ENCODE results near the gene SCO2.

DNA sequence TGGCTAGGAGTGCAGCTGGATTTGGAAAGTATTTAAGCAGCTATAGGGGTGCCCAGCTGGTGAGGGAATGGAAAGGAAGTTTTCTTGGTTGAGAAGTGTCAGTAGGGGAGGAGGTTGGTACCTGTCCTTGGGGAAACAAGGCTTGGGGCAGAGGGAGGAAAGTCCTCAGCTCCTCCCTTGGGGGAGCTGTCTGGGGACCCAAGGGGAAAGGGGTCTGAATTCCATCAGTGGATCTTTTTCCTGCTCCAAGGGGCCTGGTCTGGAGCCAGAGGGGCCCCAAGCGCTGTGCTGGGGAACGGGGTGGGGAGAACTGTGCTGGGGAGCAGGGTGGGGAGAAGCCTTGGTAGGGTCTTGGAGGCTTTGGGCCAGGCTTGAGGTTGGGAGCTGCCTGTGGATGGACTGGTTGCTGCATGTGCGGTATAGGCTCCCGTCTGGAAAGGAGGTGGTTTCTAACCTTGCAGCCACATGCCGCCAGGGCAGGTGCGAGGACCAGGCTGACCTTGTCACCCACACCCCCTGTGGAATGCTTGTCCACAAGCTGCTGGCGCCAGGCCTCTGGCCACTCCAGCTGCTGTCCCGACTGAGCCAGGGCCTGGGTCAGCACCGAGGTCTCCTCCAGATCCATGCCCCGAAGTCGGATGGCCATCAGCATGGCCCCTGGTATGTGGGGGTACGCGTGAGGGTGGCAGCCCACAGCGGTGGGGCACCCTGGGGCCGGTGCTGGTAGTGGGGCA is 3.5 kb upstream of the SCO2 start:
- TF ChIP-seq POLR2A (IDR thresholded peaks at IDR 0.05; ENCODE audit: low read depth, low read length) (no peak), YY1 (IDR thresholded peaks at IDR 0.05; ENCODE audit: low read depth, low read length) (no peak), ZNF217 (IDR thresholded peaks at IDR 0.05) (no peak), GABPA (IDR thresholded peaks at IDR 0.05; ENCODE audit: low read depth) (no peak), ATF3 (IDR thresholded peaks at IDR 0.05; ENCODE audit: borderline replicate concordance, extremely low read depth, low read depth, low read length) (no peak), JUNB (IDR thresholded peaks at IDR 0.05) (no peak)
- TF ChIP-seq, protein P1, sequence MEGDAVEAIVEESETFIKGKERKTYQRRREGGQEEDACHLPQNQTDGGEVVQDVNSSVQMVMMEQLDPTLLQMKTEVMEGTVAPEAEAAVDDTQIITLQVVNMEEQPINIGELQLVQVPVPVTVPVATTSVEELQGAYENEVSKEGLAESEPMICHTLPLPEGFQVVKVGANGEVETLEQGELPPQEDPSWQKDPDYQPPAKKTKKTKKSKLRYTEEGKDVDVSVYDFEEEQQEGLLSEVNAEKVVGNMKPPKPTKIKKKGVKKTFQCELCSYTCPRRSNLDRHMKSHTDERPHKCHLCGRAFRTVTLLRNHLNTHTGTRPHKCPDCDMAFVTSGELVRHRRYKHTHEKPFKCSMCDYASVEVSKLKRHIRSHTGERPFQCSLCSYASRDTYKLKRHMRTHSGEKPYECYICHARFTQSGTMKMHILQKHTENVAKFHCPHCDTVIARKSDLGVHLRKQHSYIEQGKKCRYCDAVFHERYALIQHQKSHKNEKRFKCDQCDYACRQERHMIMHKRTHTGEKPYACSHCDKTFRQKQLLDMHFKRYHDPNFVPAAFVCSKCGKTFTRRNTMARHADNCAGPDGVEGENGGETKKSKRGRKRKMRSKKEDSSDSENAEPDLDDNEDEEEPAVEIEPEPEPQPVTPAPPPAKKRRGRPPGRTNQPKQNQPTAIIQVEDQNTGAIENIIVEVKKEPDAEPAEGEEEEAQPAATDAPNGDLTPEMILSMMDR (IDR thresholded peaks at IDR 0.05 in 2 of 3, conservative IDR thresholded peaks at IDR 0.05 in 1 of 3; ENCODE audit: control insufficient read depth in 2 of 3, extremely low read depth in 1 of 3, insufficient read depth in 1 of 3, low read depth in 3 of 3, low read length in 3 of 3), result no peak

Data from GM12878 (cell line).